Smooth muscle cell (in vitro differentiated cells): ENCODE results near the gene NFIB. TPM values are rescaled to one million over a fixed set of nuclear protein-coding genes. Genes with fewer than 3 reads are reported as not detected.

ENCODE experiments used
- DNase-seq: peaks from one replicate; lab custom pipeline; 2025; ENCODE audit not compliant: unreplicated experiment; lab: John Stamatoyannopoulos, UW
- H2AFZ ChIP-seq: fragments of 200-600 bp; sonication (generic); 2 replicates; pipeline ENCODE4 v1.6.0; 2016; ENCODE audit warnings: antibody characterized with exemption, low read depth, mild to moderate bottlenecking
- H3F3A ChIP-seq: fragments of 200-600 bp; sonication (generic); 2 replicates; pipeline ENCODE4 v1.6.0; 2017; ENCODE audit warnings: antibody characterized with exemption, low read depth
- H3K27ac ChIP-seq: fragments of 200-600 bp; sonication (generic); 2 replicates; pipeline ENCODE4 v1.5.1; 2016; ENCODE audit warnings: low read depth, mild to moderate bottlenecking
- H3K27me3 ChIP-seq: fragments of 200-600 bp; sonication (generic); 2 replicates; pipeline ENCODE4 v1.6.1; 2016; ENCODE audit warnings: low read depth, mild to moderate bottlenecking
- H3K36me3 ChIP-seq: fragments of 200-600 bp; sonication (generic); 2 replicates; pipeline ENCODE4 v1.5.1; 2016; ENCODE audit warnings: low read depth
- H3K4me1 ChIP-seq: fragments of 200-600 bp; sonication (generic); 2 replicates; pipeline ENCODE4 v1.5.1; 2016; ENCODE audit warnings: low read depth
- H3K4me2 ChIP-seq: fragments of 200-600 bp; sonication (generic); 2 replicates; pipeline ENCODE4 v1.6.0; 2016; ENCODE audit warnings: mild to moderate bottlenecking
- H3K4me3 ChIP-seq: fragments of 200-600 bp; sonication (generic); 2 replicates; pipeline ENCODE4 v1.5.1; 2016; ENCODE audit warnings: mild to moderate bottlenecking
- H3K79me2 ChIP-seq: fragments of 200-600 bp; sonication (generic); 2 replicates; pipeline ENCODE4 v1.6.0; 2016; ENCODE audit warnings: low read depth, mild to moderate bottlenecking
- H3K9ac ChIP-seq: fragments of 200-600 bp; sonication (generic); 2 replicates; pipeline ENCODE4 v1.6.0; 2016; ENCODE audit warnings: low read depth
- H3K9me3 ChIP-seq: fragments of 200-600 bp; sonication (generic); replicated peaks from 2 replicates; pipeline ENCODE4 v1.5.1; 2016; ENCODE audit warnings: low read depth
- H4K20me1 ChIP-seq: fragments of 200-600 bp; sonication (generic); 2 replicates; pipeline ENCODE4 v1.6.0; 2016; ENCODE audit warnings: low read depth
- WGBS: methylation state at CpG from one replicate; pipeline ENCODE4 v1.1.7; 2016; ENCODE audit warnings: low lambda C conversion rate; 5-methylcytosine and 5-hydroxymethylcytosine counted together
- polyA plus RNA-seq: library from polyadenylated mRNA; unstranded; fragments of >200 nt; fragmentation: Nextera tagmentation; extraction: Ambion mirVana; gene quantifications from 2 replicates; pipeline ENCODE4 v1.2.1, GENCODE V29; 2016
- total RNA-seq: library from RNA; depleted of rRNA; stranded (reverse); fragments of >200 nt; gene quantifications from 2 replicates; pipeline ENCODE4 v1.2.3, GENCODE V29; 2014
- TF ChIP-seq, protein P1 (sequence below): fragments of 200-600 bp; sonication (generic); IDR thresholded peaks from 2 replicates; pipeline ENCODE4 v1.5.1; 2017; ENCODE audit warnings: borderline replicate concordance, mild to moderate bottlenecking, antibody characterized with exemption; ENCODE audit not compliant: insufficient read depth, poor library complexity, severe bottlenecking

NFIB gene
- total and polyA plus RNA-seq, 2 experiments from 2014 or later: 0.93 to 1.7 TPM

DNA sequence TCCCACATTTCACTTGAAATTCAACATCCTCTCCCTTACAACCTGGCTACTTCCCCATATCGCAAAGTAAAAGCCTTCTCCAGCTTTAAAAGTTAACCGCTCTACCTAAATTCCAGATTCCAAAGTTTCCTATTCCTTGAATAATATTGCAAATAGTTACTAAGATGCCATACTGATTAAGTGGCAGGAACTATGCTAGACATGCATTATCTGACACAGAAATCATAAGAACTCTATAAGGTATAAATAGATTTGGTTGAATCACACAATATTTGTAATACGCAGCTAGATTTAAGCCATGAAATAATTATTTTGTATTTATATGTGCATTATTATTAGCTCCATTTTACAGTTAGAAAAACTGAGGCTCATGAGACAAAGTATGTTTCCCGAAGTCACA lies 92.8 kb downstream of the NFIB start:
- H3K79me2 ChIP-seq: no peaks in the 10 kb centered on the region
- H3K27ac ChIP-seq: no peak overlapping the region
- H3K9ac ChIP-seq: no peak overlapping the region
- no peak overlapping the region for H3K4me3 ChIP-seq
- H4K20me1 ChIP-seq: no peaks in the 10 kb centered on the region
- H3K27me3 ChIP-seq: no peaks in the 10 kb centered on the region
- H3K9me3 ChIP-seq: no peaks in the 10 kb centered on the region
- no peak overlapping the region for H3K4me2 ChIP-seq
- no peak for DNase-seq
- 99% methylated on average over 4 of the region's 4 CpGs for WGBS
- H3K36me3 ChIP-seq: no peaks in the 10 kb centered on the region
- TF ChIP-seq, protein P1, sequence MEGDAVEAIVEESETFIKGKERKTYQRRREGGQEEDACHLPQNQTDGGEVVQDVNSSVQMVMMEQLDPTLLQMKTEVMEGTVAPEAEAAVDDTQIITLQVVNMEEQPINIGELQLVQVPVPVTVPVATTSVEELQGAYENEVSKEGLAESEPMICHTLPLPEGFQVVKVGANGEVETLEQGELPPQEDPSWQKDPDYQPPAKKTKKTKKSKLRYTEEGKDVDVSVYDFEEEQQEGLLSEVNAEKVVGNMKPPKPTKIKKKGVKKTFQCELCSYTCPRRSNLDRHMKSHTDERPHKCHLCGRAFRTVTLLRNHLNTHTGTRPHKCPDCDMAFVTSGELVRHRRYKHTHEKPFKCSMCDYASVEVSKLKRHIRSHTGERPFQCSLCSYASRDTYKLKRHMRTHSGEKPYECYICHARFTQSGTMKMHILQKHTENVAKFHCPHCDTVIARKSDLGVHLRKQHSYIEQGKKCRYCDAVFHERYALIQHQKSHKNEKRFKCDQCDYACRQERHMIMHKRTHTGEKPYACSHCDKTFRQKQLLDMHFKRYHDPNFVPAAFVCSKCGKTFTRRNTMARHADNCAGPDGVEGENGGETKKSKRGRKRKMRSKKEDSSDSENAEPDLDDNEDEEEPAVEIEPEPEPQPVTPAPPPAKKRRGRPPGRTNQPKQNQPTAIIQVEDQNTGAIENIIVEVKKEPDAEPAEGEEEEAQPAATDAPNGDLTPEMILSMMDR: no peak
- no peaks in the 10 kb centered on the region for H3K4me1 ChIP-seq
- no peak overlapping the region for H2AFZ ChIP-seq
- no peaks in the 10 kb centered on the region for H3F3A ChIP-seq

DNA sequence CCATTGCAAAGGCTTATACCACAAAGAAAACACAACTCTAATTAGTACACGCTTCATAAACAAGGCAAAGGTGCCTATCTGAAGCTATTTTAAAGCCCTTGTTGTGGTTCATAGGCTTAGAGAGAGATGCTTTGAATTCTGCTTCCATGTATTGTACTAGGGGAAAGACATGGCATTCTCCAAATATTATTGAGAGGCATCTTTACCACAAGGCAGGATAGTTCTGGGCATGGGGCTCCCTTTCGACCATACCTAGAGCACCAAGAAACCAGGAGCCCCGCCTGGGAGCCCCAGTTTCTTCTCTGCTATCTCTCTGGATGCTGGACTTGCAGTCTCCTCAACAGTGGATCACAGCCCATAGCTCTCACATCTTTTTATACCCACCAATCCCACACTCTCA lies 93.7 kb downstream of the NFIB start:
- H3K27me3 ChIP-seq: no peaks in the 10 kb centered on the region
- no peak overlapping the region for H3K4me3 ChIP-seq
- no peak for DNase-seq
- no peaks in the 10 kb centered on the region for H3F3A ChIP-seq
- H2AFZ ChIP-seq: no peak overlapping the region
- 94% methylated on average over 3 of the region's 3 CpGs for WGBS
- H4K20me1 ChIP-seq: no peaks in the 10 kb centered on the region
- H3K36me3 ChIP-seq: no peaks in the 10 kb centered on the region
- H3K79me2 ChIP-seq: no peaks in the 10 kb centered on the region
- H3K9ac ChIP-seq: no peak overlapping the region
- H3K27ac ChIP-seq: no peak overlapping the region
- TF ChIP-seq, protein P1: no peak
- no peak overlapping the region for H3K4me2 ChIP-seq
- no peaks in the 10 kb centered on the region for H3K4me1 ChIP-seq
- H3K9me3 ChIP-seq: no peaks in the 10 kb centered on the region

DNA sequence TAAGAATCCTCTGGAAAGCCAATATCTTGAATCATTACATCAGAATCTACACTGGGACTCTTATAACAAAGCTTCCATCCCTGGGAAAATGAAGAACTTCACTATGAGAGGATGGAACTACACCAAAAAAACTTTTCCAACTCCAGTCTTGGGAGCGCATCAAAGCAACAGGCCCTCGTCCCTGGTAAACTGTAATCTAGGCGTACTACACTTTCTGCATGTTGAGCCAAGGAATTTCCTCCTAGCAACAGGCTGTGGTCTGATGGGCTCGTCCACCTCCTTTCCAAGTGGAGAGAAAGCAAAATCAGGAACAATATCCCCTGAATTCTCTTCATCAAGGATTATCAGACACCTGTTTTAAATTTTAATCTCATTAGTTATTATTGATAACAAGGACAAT lies 94.1 kb downstream of the NFIB start:
- Histone ChIP-seq H3K36me3 (no peaks in the 10 kb centered on the region), H3K9ac (no peak overlapping the region), H3K4me1 (no peaks in the 10 kb centered on the region), H3K27ac (no peak overlapping the region), H3K4me3 (no peak overlapping the region), H3K79me2 (no peaks in the 10 kb centered on the region), H4K20me1 (no peaks in the 10 kb centered on the region), H3K4me2 (no peak overlapping the region), H3K27me3 (no peaks in the 10 kb centered on the region), H2AFZ (no peak overlapping the region), H3K9me3 (no peaks in the 10 kb centered on the region), H3F3A (no peaks in the 10 kb centered on the region)
- no peak for DNase-seq
- TF ChIP-seq, protein P1: no peak
- WGBS: 85% methylated on average over 4 of the region's 4 CpGs

DNA sequence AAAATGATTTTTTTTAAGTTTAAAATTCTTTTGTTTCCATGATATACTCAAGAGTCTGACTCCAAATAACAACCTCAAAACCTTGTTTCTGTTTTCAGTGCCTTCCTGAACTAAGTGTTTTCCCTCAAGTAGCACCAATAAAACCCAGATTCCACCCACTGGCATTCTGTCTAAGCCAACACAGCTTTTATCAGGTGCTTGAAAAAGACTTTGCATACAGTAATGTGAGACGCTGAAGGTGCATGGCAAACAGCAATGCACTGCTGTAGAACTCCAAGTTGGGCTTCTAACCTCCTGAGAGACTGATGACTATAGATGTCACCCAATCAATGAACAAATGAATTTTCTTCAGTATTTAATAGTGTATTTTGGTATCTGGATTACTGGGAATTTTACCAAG lies 95.7 kb downstream of the NFIB start:
- Histone ChIP-seq H3K4me1 (no peaks in the 10 kb centered on the region), H2AFZ (no peak overlapping the region), H3K9me3 (no peaks in the 10 kb centered on the region), H3K27me3 (no peaks in the 10 kb centered on the region), H3K36me3 (no peaks in the 10 kb centered on the region), H3K9ac (no peak overlapping the region), H3F3A (no peaks in the 10 kb centered on the region), H3K4me2 (no peak overlapping the region), H3K27ac (no peak overlapping the region), H3K4me3 (no peak overlapping the region), H4K20me1 (no peaks in the 10 kb centered on the region), H3K79me2 (no peaks in the 10 kb centered on the region)
- 83% methylated on average over 1 of the region's 1 CpG for WGBS
- TF ChIP-seq, protein P1: no peak
- no peak for DNase-seq
